ENCODE data around the gene GPR176. TPM values are rescaled to one million over a fixed set of nuclear protein-coding genes. Genes with fewer than 3 reads are reported as not detected.

Gene GPR176
- polyA plus RNA-seq, 3 donors = 0.08 to 0.18 TPM; not detected in 1

DNA sequence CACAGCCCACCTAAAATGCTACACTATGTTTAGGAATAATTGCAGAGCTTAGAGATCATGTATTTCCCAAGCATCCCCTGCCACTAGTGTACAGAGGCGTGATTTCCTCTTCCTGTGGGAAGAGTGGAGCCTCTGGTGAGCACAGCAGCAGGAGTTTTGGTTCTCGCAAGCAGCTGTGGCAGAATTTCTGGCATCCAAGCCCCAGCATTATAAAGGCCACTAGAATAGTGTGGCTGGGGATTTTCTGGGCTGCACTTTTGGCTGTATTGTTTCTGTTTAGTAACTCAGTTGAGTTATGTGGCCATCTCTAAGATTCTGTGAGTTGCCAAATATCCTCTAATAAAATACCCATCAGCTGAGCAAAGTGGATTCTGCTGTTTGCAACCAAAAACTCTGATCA, 64.7 kb downstream of the GPR176 start:
- peaks cover 0 to 8% (median 0%) of the 10 kb centered on the region in 7 donors for H3K9me3 Mint-ChIP-seq
- H3K4me3 Mint-ChIP-seq = no peak overlapping the region
- Histone ChIP-seq H3K9ac (ENCODE audit: insufficient read depth, low read length, poor library complexity, severe bottlenecking) (no peak overlapping the region), H3K36me3 (replicated peaks in 1 of 2; ENCODE audit: control insufficient read depth in 1 of 2, insufficient read depth in 2 of 2, low read length in 2 of 2) (no peaks in the 10 kb centered on the region), H3K9me3 (replicated peaks in 1 of 2; ENCODE audit: control insufficient read depth in 1 of 2, insufficient read depth in 1 of 2, low read length in 2 of 2) (no peaks in the 10 kb centered on the region), H3K4me2 (replicated peaks; ENCODE audit: extremely low read depth, low read length, poor library complexity, severe bottlenecking) (no peak overlapping the region), H3K4me3 (replicated peaks in 1 of 3; ENCODE audit: low read depth in 2 of 3, low read length in 3 of 3) (no peak overlapping the region), H3K79me2 (ENCODE audit: insufficient read depth, low read length) (no peaks in the 10 kb centered on the region), H3K27me3 (ENCODE audit: control insufficient read depth in 2 of 2, insufficient read depth in 2 of 2, low read length in 2 of 2) (no peaks in the 10 kb centered on the region), H3K27ac (ENCODE audit: low read depth in 1 of 2, low read length in 2 of 2) (no peak overlapping the region), H3K4me1 (ENCODE audit: control insufficient read depth in 1 of 2, insufficient read depth in 2 of 2, low read length in 2 of 2) (no peaks in the 10 kb centered on the region), H2AFZ (ENCODE audit: insufficient read depth, low read depth, low read length, poor library complexity, severe bottlenecking) (no peak overlapping the region), H4K20me1 (ENCODE audit: insufficient read depth, low read length) (no peaks in the 10 kb centered on the region)
- peaks cover 2 to 4% (median 3%) of the 10 kb centered on the region in 3 donors for H3K27me3 Mint-ChIP-seq (ENCODE audit: low read depth in 3 of 3)
- H3K36me3 Mint-ChIP-seq = no peaks in the 10 kb centered on the region
- DNase-seq = no peak
- H3K4me1 Mint-ChIP-seq = peaks cover 4% of the 10 kb centered on the region
- intact Hi-C loops (cut with micrococcal nuclease) = no loop called here
- TF ChIP-seq, protein P1, sequence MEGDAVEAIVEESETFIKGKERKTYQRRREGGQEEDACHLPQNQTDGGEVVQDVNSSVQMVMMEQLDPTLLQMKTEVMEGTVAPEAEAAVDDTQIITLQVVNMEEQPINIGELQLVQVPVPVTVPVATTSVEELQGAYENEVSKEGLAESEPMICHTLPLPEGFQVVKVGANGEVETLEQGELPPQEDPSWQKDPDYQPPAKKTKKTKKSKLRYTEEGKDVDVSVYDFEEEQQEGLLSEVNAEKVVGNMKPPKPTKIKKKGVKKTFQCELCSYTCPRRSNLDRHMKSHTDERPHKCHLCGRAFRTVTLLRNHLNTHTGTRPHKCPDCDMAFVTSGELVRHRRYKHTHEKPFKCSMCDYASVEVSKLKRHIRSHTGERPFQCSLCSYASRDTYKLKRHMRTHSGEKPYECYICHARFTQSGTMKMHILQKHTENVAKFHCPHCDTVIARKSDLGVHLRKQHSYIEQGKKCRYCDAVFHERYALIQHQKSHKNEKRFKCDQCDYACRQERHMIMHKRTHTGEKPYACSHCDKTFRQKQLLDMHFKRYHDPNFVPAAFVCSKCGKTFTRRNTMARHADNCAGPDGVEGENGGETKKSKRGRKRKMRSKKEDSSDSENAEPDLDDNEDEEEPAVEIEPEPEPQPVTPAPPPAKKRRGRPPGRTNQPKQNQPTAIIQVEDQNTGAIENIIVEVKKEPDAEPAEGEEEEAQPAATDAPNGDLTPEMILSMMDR (IDR thresholded peaks at IDR 0.05) = no peak
- no CpG with 5 or more reads among the region's 2 CpGs for WGBS (ENCODE audit: insufficient coverage)
- no peak overlapping the region for H3K27ac Mint-ChIP-seq

DNA sequence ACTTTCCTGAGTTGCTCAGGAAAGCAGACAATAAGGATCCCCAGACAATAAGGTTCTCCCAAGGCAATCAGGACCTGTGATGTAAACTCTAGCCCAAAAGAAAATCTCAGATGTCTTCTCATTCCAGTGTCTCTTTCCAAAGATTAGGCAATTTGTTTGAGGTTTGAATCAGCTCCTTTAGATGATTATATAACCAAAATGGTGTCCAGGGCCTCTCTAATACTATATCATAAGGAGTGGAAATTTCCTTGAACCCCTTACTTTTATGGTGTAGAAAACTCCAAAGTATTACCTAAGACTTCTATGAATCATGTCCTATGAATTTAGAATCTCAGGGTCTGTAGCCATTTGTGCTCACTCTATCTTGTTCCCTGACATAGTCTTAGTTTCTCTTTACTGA, 65.9 kb downstream of the GPR176 start:
- no peaks in the 10 kb centered on the region for H3K4me1 ChIP-seq (ENCODE audit: control insufficient read depth in 1 of 2, insufficient read depth in 2 of 2, low read length in 2 of 2)
- H3K4me1 Mint-ChIP-seq = peaks cover 5% of the 10 kb centered on the region

More for the DNA sequence above, 65.9 kb downstream of the GPR176 start:
- no peak overlapping the region for H2AFZ ChIP-seq (ENCODE audit: insufficient read depth, low read depth, low read length, poor library complexity, severe bottlenecking)
- H3K27ac ChIP-seq (ENCODE audit: low read depth in 1 of 2, low read length in 2 of 2) = no peak overlapping the region
- DNase-seq = no peak
- Mint-ChIP-seq H3K27ac (no peak overlapping the region), H3K27me3 (ENCODE audit: low read depth in 3 of 3) (peaks cover 2 to 4% (median 3%) of the 10 kb centered on the region in 3 donors), H3K9me3 (peaks cover 0 to 8% (median 0%) of the 10 kb centered on the region in 7 donors), H3K36me3 (no peaks in the 10 kb centered on the region), H3K4me3 (no peak overlapping the region)
- H3K79me2 ChIP-seq (ENCODE audit: insufficient read depth, low read length) = no peaks in the 10 kb centered on the region
- H3K36me3 ChIP-seq (replicated peaks in 1 of 2; ENCODE audit: control insufficient read depth in 1 of 2, insufficient read depth in 2 of 2, low read length in 2 of 2) = no peaks in the 10 kb centered on the region
- no peaks in the 10 kb centered on the region for H4K20me1 ChIP-seq (ENCODE audit: insufficient read depth, low read length)
- no peaks in the 10 kb centered on the region for H3K27me3 ChIP-seq (ENCODE audit: control insufficient read depth in 2 of 2, insufficient read depth in 2 of 2, low read length in 2 of 2)
- no peak overlapping the region for H3K4me3 ChIP-seq (replicated peaks in 1 of 3; ENCODE audit: low read depth in 2 of 3, low read length in 3 of 3)
- H3K4me2 ChIP-seq (replicated peaks; ENCODE audit: extremely low read depth, low read length, poor library complexity, severe bottlenecking) = no peak overlapping the region
- intact Hi-C loops (cut with micrococcal nuclease) = no loop called here
- no peak overlapping the region for H3K9ac ChIP-seq (ENCODE audit: insufficient read depth, low read length, poor library complexity, severe bottlenecking)
- H3K9me3 ChIP-seq (replicated peaks in 1 of 2; ENCODE audit: control insufficient read depth in 1 of 2, insufficient read depth in 1 of 2, low read length in 2 of 2) = no peaks in the 10 kb centered on the region
- TF ChIP-seq, protein P1 (IDR thresholded peaks at IDR 0.05) = no peak
